Activated naive CD4-positive, alpha-beta T cell treated with anti-CD3 and anti-CD28 coated beads, Interleukin-2, amount 10 ng/mL, durations not matched to agents 7 days and 5 days (primary cell): ENCODE results near the gene SEPTIN2.
A peak's percentile ranks its signal among the peaks of the same experiment; 100 is the strongest.

Experiments
- CTCF ChIA-PET: fragments of 350-600 bp; sonication (Branson Sonifier 250); formaldehyde crosslinking; loops from one replicate; lab custom pipeline; 2021; ENCODE audit warnings: antibody characterized with exemption; lab: Charles Lee
- DNase-seq: peaks from one replicate; pipeline ENCODE4 v3.0.0-alpha.2; 2020
- H3K27ac Mint-ChIP-seq: one replicate; pipeline ENCODE4 v1.8.0; 2021; ENCODE audit warnings: mild to moderate bottlenecking, moderate library complexity, mixed read lengths
- H3K27me3 Mint-ChIP-seq: one replicate; pipeline ENCODE4 v1.8.0; 2021; ENCODE audit warnings: mild to moderate bottlenecking, mixed read lengths
- H3K36me3 Mint-ChIP-seq: one replicate; pipeline ENCODE4 v1.8.0; 2021; ENCODE audit warnings: mixed read lengths
- H3K4me1 Mint-ChIP-seq: one replicate; pipeline ENCODE4 v1.8.0; 2021; ENCODE audit warnings: mixed read lengths
- H3K4me3 Mint-ChIP-seq: one replicate; pipeline ENCODE4 v1.8.0; 2021; ENCODE audit warnings: mild to moderate bottlenecking, moderate library complexity, mixed read lengths
- H3K9me3 Mint-ChIP-seq: one replicate; pipeline ENCODE4 v1.8.0; 2021; ENCODE audit warnings: mixed read lengths

The SEPTIN2 gene

GRCh38 chr2:241315879-241316631 is at the start of gene SEPTIN2:
Gene SEPTIN2, plus strand, starts transcription at chr2:241315925. Its CDS starts 8,308 bp downstream, at chr2:241324233.
- Mint-ChIP-seq H3K4me3 (peak within 1 kb of the TSS; percentile 89), H3K4me1 (peaks cover 72% of the 10 kb centered on the region), H3K36me3 (peaks cover 42% of the 10 kb centered on the region), H3K9me3 (no peaks in the 10 kb centered on the region), H3K27me3 (no peaks in the 10 kb centered on the region), H3K27ac (peak within 1 kb of the TSS; percentile 96)
- peak; percentile 83 for DNase-seq
- CTCF ChIA-PET: interaction anchor here (1.2 kb wide), 1 partner anchor 33 kb away, joined by 3 read pairs; no protein-coding TSS in a partner anchor

GRCh38 chr2:241267249-241268067 is 48.3 kb upstream of the SEPTIN2 start:
- Mint-ChIP-seq H3K4me1 (peaks cover 28% of the 10 kb centered on the region), H3K27ac (no peak overlapping the region), H3K4me3 (no peak overlapping the region), H3K9me3 (no peaks in the 10 kb centered on the region), H3K27me3 (no peaks in the 10 kb centered on the region), H3K36me3 (peaks cover 36% of the 10 kb centered on the region)
- CTCF ChIA-PET: interaction anchor here (2.1 kb wide), 1 partner anchor 10 kb away, joined by 7 read pairs; no protein-coding TSS in a partner anchor
- DNase-seq: no peak

GRCh38 chr2:241268306-241268705 is 47.4 kb upstream of the SEPTIN2 start:
- CTCF ChIA-PET: interaction anchor here (2.1 kb wide), 1 partner anchor 11 kb away, joined by 7 read pairs; no protein-coding TSS in a partner anchor
- H3K36me3 Mint-ChIP-seq: peaks cover 29% of the 10 kb centered on the region
- no peak for DNase-seq
- no peak overlapping the region for H3K27ac Mint-ChIP-seq
- H3K4me3 Mint-ChIP-seq: no peak overlapping the region
- no peaks in the 10 kb centered on the region for H3K27me3 Mint-ChIP-seq
- no peaks in the 10 kb centered on the region for H3K9me3 Mint-ChIP-seq
- peaks cover 32% of the 10 kb centered on the region for H3K4me1 Mint-ChIP-seq

DNA sequence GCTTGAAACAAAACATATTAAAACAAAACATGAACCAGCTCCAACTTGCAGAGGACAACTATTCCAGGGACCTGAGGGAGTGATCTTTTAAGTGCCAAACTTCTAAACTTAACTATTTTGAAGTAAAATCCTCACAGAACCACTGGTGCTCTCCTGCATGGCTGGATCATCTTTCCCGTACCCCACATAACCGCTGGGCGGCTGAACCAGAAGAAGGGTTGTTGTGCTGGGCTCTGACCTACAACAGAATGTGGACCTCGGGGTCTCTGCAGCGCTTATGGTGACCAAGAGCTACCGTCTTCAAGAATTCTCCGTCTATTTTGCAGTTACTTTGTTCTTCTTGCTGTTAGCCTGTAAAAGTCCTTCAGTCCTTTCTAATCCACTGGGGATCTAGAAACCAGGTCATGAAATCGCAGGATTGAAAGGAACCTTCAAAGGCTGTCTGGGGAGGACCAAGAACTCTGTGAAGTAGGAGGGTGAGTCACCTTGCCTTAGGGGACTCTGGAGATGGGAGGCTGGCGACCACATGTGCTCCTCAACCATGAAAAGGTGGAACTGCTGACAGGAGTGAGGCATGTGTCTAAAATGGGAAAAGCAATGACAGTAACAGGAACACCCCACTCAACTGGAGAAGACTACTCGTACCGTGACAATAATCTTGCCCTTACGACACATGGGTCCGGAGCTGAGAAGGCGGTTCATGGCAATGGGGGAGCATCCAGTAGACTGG is 46.8 kb upstream of the SEPTIN2 start:
- CTCF ChIA-PET: interaction anchor here (2.1 kb wide), 1 partner anchor 11 kb away, joined by 7 read pairs; no protein-coding TSS in a partner anchor
- H3K9me3 Mint-ChIP-seq: no peaks in the 10 kb centered on the region
- H3K27me3 Mint-ChIP-seq: no peaks in the 10 kb centered on the region
- DNase-seq: no peak
- H3K36me3 Mint-ChIP-seq: peaks cover 25% of the 10 kb centered on the region
- no peak overlapping the region for H3K4me3 Mint-ChIP-seq
- no peak overlapping the region for H3K27ac Mint-ChIP-seq
- peaks cover 37% of the 10 kb centered on the region for H3K4me1 Mint-ChIP-seq

- H3K36me3 Mint-ChIP-seq: peaks cover 30% of the 10 kb centered on the region
- peaks cover under 1% of the 10 kb centered on the region for H3K9me3 Mint-ChIP-seq
- peaks cover 38% of the 10 kb centered on the region for H3K4me1 Mint-ChIP-seq
These were observed 45.8 kb upstream of the SEPTIN2 start for GRCh38 chr2:241269707-241270520.

DNA sequence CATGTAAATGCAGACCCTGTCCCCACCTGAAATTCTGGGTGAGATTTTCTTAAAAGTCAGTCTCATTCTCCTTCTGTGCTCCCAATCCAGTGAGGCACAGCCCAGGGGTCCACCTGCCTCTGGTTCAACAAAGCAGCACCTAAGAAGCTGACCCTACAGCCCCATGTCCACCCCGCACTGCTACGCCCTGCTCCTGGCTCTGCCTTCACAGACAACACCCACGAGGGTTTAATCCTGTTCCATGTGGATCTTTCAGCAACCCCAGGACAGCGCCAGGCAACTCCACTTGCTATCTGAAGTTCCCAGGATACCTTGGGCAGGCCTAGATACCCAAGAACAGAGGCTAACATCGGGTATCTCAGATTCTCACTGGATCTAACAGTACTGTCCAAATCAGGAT is 45.2 kb upstream of the SEPTIN2 start:
- Mint-ChIP-seq H3K4me3 (peak overlapping the region; percentile 92), H3K4me1 (peaks cover 43% of the 10 kb centered on the region), H3K27ac (no peak overlapping the region), H3K36me3 (peaks cover 36% of the 10 kb centered on the region), H3K27me3 (no peaks in the 10 kb centered on the region), H3K9me3 (peaks cover 7% of the 10 kb centered on the region)
- CTCF ChIA-PET: no interaction called here
- DNase-seq: no peak

More at GRCh38 chr2:241269707-241270520, 45.8 kb upstream of the SEPTIN2 start:
- Mint-ChIP-seq H3K27me3 (no peaks in the 10 kb centered on the region), H3K27ac (no peak overlapping the region), H3K4me3 (no peak overlapping the region)
- DNase-seq: no peak
- CTCF ChIA-PET: no interaction called here

DNA sequence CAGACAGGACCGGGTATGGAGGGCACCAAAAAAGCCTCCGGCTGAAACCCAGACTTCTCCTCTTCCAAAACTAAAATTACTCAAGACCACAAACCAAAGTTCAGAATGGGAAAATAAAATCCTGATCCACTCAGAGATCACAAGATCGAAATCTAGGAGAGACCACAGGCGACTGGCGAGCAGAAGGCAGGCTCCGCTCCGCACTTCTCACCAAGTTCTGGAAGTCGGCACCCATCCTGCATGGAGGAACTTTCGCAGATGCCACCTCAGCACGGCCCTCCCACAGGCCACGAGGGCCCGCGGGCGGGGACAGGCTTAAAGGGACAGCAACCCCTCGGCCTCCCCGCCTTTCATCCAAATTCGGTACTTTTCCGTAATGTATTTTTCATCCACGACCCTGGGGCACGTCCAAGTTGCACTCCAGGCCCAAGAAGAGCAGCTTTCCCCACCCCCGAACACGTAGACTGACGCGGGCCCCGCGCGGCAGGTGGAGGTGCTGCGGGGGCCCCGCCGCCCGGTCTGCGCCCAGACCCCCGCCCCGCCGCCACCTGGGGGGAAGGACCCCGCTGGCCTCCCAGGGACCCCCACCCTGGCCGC is 43.9 kb upstream of the SEPTIN2 start:
- peaks cover 35% of the 10 kb centered on the region for H3K36me3 Mint-ChIP-seq
- peak; percentile 77 for DNase-seq
- H3K9me3 Mint-ChIP-seq: peaks cover 7% of the 10 kb centered on the region
- H3K27ac Mint-ChIP-seq: peak overlapping the region; percentile 87
- peak overlapping the region; percentile 92 for H3K4me3 Mint-ChIP-seq
- H3K4me1 Mint-ChIP-seq: peaks cover 43% of the 10 kb centered on the region
- CTCF ChIA-PET: no interaction called here
- no peaks in the 10 kb centered on the region for H3K27me3 Mint-ChIP-seq

DNA sequence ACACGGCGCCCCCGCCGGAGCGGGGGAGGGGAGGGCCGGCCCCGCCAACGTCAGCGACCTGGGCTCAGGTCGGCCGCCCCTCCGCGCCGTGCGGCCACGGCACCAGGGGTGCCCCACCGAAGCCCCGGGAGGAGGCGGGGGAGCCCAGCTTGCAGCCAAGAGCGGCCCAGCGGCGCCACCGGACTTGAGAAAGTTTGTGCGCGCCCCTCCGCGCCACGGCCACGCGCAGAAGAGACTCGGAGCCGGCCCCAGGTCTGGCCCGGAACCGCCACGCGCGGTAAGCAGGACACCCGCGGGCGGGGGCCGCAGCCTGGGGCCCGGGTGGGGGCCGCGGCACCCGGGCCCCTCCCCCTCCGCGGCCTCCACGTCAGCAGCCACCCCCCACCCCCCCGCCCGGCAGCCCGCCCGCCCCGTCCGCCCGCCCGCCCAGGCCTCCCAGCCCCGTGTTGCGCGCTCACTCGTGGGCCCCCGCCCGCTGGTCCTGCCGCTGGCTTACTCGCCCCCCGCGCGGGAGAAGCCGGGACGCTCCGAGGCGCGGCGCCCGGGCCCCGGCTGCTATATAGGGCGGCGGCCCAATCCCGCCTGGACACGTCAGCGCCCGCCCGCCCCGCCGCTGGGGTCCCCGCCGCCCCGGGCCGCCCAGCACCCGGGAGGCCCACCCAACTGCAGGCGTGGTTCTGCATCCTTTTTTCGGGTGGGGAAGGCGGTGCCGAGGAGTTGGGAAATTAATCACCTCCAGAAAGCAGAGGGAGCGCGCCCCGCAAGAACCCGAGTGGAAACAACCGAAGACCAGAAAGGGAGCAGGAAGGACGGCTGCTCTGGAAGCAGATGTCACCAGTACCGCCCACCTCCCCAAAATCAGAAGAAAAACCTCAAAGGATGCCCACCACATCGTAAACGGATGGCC is 43.2 kb upstream of the SEPTIN2 start:
- peaks cover 34% of the 10 kb centered on the region for H3K36me3 Mint-ChIP-seq
- H3K27ac Mint-ChIP-seq: no peak overlapping the region
- H3K27me3 Mint-ChIP-seq: no peaks in the 10 kb centered on the region
- H3K4me3 Mint-ChIP-seq: peak overlapping the region; percentile 58
- CTCF ChIA-PET: no interaction called here
- peak; percentile 67 for DNase-seq
- peaks cover 43% of the 10 kb centered on the region for H3K4me1 Mint-ChIP-seq
- peaks cover 7% of the 10 kb centered on the region for H3K9me3 Mint-ChIP-seq

DNA sequence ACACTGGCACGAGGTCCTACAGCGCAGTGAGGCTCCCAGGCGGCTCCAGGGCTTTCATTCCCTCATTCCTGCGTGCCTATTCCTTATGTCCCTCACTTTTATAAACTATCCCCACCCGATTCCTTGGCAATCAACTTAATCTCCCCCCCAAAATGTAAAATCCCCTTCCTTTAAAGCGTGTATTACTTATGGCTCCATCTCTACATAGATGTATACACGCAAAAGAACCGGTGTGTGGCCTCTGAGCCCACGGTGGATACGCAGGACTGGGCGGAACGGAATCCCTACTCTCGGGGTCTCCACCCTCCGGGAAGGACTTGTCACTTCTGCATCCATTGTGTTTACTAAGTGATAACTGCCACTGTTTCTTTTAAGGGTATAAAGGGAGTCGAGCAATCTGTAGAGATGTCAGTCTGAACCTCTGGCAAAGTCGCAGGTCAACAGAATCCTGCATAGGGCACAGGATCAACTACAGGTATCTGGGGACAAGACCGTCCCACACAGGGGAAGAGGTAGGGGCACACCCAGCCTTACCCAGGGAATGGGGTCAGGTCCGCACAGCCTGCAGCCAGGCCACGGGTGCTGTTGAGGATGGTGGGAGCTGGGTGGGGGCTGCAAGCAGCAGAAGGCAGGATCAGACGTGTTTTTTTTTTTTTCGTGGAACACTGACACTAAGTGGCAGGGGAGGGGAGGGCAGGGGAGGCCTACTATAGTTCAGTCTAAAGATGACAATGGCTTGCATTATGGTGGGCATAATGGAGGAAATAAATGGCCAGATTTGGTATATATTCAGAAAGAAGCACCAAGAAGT is 42.3 kb upstream of the SEPTIN2 start:
- no peak for DNase-seq
- H3K36me3 Mint-ChIP-seq: peaks cover 31% of the 10 kb centered on the region
- peaks cover 40% of the 10 kb centered on the region for H3K4me1 Mint-ChIP-seq
- CTCF ChIA-PET: no interaction called here
- peaks cover 7% of the 10 kb centered on the region for H3K9me3 Mint-ChIP-seq
- no peaks in the 10 kb centered on the region for H3K27me3 Mint-ChIP-seq
- peak overlapping the region; percentile 58 for H3K4me3 Mint-ChIP-seq
- no peak overlapping the region for H3K27ac Mint-ChIP-seq

GRCh38 chr2:241274127-241274526 is 41.6 kb upstream of the SEPTIN2 start:
- CTCF ChIA-PET: no interaction called here
- Mint-ChIP-seq H3K27ac (no peak overlapping the region), H3K4me1 (peaks cover 37% of the 10 kb centered on the region), H3K4me3 (no peak overlapping the region), H3K9me3 (peaks cover 7% of the 10 kb centered on the region), H3K27me3 (no peaks in the 10 kb centered on the region), H3K36me3 (peaks cover 27% of the 10 kb centered on the region)
- DNase-seq: no peak

GRCh38 chr2:241275504-241275903 is 40.2 kb upstream of the SEPTIN2 start:
- H3K9me3 Mint-ChIP-seq: peaks cover 7% of the 10 kb centered on the region
- CTCF ChIA-PET: no interaction called here
- H3K27me3 Mint-ChIP-seq: no peaks in the 10 kb centered on the region
- no peak for DNase-seq
- H3K36me3 Mint-ChIP-seq: peaks cover 28% of the 10 kb centered on the region
- no peak overlapping the region for H3K4me3 Mint-ChIP-seq
- H3K4me1 Mint-ChIP-seq: peaks cover 37% of the 10 kb centered on the region
- H3K27ac Mint-ChIP-seq: no peak overlapping the region

GRCh38 chr2:241275910-241276309 is 39.8 kb upstream of the SEPTIN2 start:
- Mint-ChIP-seq H3K36me3 (peaks cover 27% of the 10 kb centered on the region), H3K4me1 (peaks cover 36% of the 10 kb centered on the region), H3K4me3 (no peak overlapping the region), H3K27ac (no peak overlapping the region), H3K27me3 (no peaks in the 10 kb centered on the region), H3K9me3 (peaks cover 7% of the 10 kb centered on the region)
- CTCF ChIA-PET: no interaction called here
- DNase-seq: no peak
